Esophagus squamous epithelium (tissue), 5 donors: ENCODE results near the gene PPM1M. TPM values are rescaled to one million over a fixed set of nuclear protein-coding genes. Genes with fewer than 3 reads are reported as not detected.
A peak's percentile ranks its signal among the peaks of the same experiment; 100 is the strongest.

Source experiments
- DNase-seq: peaks from one replicate; lab custom pipeline; 2025; lab: John Stamatoyannopoulos, UW
- H3K27ac ChIP-seq, 4 donors: fragments of 200-600 bp; sonication (generic); one replicate each; pipeline ENCODE4 v1.5.1; 2016 to 2019; ENCODE audit warnings: mild to moderate bottlenecking in 1 of 4
- H3K27me3 ChIP-seq, 4 donors: fragments of 200-600 bp; sonication (generic); 1 replicate in 3 of 4; 2 replicates in 1 of 4; pipeline versions ENCODE4 v1.5.1 to v1.6.0; 2017 to 2021; ENCODE audit warnings: antibody characterized with exemption in 1 of 4
- H3K36me3 ChIP-seq, 3 donors: fragments of 200-600 bp; sonication (generic); one replicate each; pipeline ENCODE4 v1.5.1; 2016 to 2019
- H3K4me1 ChIP-seq, 3 donors: fragments of 200-600 bp; sonication (generic); one replicate each; pipeline ENCODE4 v1.5.1; 2017 to 2019
- H3K4me3 ChIP-seq, 4 donors: fragments of 200-600 bp; sonication (generic); 1 replicate in 3 of 4; 2 replicates in 1 of 4; pipeline ENCODE4 v1.5.1; 2016 to 2019; ENCODE audit warnings: mild to moderate bottlenecking in 2 of 4, moderate library complexity in 1 of 4
- H3K9me3 ChIP-seq, 3 donors: fragments of 200-600 bp; sonication (generic); one replicate each; pipeline ENCODE4 v1.5.1; 2016 to 2019
- POLR2A ChIP-seq, 4 donors: fragments of 450-650 bp; IDR thresholded peaks; one replicate each; pipeline ENCODE4 v1.6.1; 2017; ENCODE audit warnings: antibody characterized with exemption in 4 of 4, mild to moderate bottlenecking in 4 of 4, moderate library complexity in 3 of 4
- WGBS, 2 donors: methylation state at CpG; one replicate each; pipeline ENCODE4 v1.1.5; 2018; 5-methylcytosine and 5-hydroxymethylcytosine counted together
- intact Hi-C: fragments of 100-400 bp; cut with DNase I; formaldehyde crosslinking; loops from one replicate; pipeline ENCODE4 v1.15.0; 2022
- total RNA-seq, 4 donors: library from RNA; depleted of rRNA; stranded (reverse); fragments of >200 nt; gene quantifications; one replicate each; pipeline ENCODE4 v1.1.0, GENCODE V29; 2016
- TF ChIP-seq, protein P1 (sequence below), 6 experiments: fragments of 450-650 bp in 4 of 6; fragments of 200-600 bp in 2 of 6; sonication (generic) in 2 of 6; IDR thresholded peaks; one replicate each; pipeline ENCODE4 v1.5.1; 2016 to 2019; ENCODE audit warnings: antibody characterized with exemption in 6 of 6, mild to moderate bottlenecking in 4 of 6, moderate library complexity in 4 of 6
- donor health status: DM: yes; HTN: yes; CAD: no.

Gene PPM1M
- total RNA-seq, 4 donors from 2014 or later, result 3.2 to 25.6 (median 12.3) TPM

DNA sequence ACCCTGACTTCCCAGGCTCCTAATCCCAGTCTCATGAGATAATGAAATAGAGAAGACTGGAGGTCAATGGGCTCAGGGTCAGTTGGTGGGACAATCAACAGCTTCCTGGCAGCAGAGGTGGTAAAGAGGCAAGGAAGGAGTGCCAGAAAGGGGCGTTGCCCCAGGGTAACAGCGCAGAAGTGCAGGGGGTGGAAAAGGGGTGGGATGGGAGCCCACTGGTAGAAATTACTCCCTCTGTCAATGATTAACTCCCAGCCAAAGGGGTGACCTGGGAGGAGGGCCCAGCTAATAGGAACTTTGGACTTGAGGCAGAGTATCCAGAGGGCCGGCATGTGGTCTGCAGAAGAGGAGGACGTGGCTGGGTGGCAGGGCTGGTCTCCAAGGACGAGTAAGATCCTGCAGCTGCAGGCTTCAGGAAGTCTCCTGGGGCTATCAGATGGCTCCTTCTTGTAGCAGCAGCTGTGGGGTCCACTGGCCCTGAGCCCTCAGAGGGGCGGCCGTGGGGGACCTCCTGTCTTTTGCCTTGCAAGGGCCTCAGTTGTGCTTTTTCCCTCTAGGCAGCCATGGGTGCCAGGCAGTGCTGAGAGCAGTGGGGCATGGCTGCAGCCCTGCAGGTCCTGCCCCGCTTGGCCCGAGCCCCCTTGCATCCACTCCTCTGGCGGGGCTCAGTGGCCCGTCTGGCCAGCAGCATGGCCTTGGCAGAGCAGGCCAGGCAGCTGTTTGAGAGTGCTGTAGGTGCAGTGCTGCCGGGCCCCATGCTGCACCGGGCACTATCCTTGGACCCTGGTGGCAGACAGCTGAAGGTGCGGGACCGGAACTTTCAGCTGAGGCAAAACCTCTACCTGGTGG, 44.4 kb downstream of the PPM1M start:
- H3K27ac ChIP-seq, result no peak overlapping the region
- no peak overlapping the region for H3K4me3 ChIP-seq
- WGBS, 2 donors, result 86 to 90% methylated on average over 5 to 6 of the region's 15 CpGs
- no peaks in the 10 kb centered on the region for H3K27me3 ChIP-seq
- H3K4me1 ChIP-seq, result peaks cover 5 to 26% (median 15%) of the 10 kb centered on the region in 3 donors
- TF ChIP-seq POLR2A (IDR thresholded peaks at IDR 0.05), result no peak
- TF ChIP-seq, protein P1, sequence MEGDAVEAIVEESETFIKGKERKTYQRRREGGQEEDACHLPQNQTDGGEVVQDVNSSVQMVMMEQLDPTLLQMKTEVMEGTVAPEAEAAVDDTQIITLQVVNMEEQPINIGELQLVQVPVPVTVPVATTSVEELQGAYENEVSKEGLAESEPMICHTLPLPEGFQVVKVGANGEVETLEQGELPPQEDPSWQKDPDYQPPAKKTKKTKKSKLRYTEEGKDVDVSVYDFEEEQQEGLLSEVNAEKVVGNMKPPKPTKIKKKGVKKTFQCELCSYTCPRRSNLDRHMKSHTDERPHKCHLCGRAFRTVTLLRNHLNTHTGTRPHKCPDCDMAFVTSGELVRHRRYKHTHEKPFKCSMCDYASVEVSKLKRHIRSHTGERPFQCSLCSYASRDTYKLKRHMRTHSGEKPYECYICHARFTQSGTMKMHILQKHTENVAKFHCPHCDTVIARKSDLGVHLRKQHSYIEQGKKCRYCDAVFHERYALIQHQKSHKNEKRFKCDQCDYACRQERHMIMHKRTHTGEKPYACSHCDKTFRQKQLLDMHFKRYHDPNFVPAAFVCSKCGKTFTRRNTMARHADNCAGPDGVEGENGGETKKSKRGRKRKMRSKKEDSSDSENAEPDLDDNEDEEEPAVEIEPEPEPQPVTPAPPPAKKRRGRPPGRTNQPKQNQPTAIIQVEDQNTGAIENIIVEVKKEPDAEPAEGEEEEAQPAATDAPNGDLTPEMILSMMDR (IDR thresholded peaks at IDR 0.05), result no peak
- no peaks in the 10 kb centered on the region for H3K9me3 ChIP-seq
- no peak for DNase-seq
- intact Hi-C loops, result no loop called here
- H3K36me3 ChIP-seq, result peaks cover 0 to 50% (median 10%) of the 10 kb centered on the region in 3 donors

DNA sequence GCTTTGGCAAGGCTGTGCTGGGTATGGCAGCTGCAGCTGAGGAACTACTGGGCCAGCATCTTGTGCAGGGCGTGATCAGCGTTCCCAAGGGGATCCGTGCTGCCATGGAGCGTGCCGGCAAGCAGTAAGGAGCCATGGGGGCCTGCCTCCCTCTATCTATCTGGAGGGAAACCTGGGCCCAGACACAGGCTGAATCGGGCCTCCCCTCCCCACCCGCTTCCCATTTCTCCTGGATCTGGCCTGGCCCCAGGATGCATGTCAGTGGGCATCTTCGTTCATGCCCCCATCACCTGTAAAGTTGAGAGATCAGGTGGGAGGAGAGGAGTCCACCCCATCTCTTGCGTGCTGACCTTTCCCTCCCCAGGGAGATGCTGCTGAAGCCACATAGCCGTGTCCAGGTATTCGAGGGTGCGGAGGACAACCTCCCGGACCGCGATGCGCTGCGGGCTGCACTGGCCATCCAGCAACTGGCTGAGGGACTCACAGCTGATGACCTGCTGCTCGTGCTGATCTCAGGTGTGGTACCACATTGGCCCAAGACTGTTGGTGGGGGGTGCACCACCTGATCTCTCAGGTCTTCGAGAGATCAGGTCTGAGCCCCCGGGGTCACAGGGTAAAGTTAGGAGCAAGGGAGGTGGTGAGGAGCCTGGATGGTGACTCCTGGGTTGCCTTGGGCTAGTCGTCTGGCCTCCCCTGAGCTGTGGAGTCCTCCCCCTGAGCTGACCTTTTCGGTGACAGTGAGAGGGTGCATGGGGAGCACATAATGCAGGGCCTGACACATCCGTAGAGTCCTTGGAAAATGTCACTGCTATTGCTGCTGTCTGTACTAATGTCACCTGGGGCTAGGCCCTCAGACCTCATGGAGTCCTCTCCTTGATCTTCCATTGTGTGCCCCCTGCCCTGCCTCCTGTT, 45.3 kb downstream of the PPM1M start:
- Histone ChIP-seq H3K4me1 (peaks cover 5 to 26% (median 15%) of the 10 kb centered on the region in 3 donors), H3K36me3 (peaks cover 0 to 56% (median 10%) of the 10 kb centered on the region in 3 donors), H3K4me3 (no peak overlapping the region), H3K27me3 (no peaks in the 10 kb centered on the region), H3K27ac (no peak overlapping the region), H3K9me3 (no peaks in the 10 kb centered on the region)
- no peak for DNase-seq
- intact Hi-C loops, result no loop called here
- TF ChIP-seq POLR2A (IDR thresholded peaks at IDR 0.05), result no peak
- TF ChIP-seq, protein P1 (IDR thresholded peaks at IDR 0.05), result no peak
- 86 to 90% methylated on average over 10 to 14 of the region's 23 CpGs for WGBS, 2 donors

DNA sequence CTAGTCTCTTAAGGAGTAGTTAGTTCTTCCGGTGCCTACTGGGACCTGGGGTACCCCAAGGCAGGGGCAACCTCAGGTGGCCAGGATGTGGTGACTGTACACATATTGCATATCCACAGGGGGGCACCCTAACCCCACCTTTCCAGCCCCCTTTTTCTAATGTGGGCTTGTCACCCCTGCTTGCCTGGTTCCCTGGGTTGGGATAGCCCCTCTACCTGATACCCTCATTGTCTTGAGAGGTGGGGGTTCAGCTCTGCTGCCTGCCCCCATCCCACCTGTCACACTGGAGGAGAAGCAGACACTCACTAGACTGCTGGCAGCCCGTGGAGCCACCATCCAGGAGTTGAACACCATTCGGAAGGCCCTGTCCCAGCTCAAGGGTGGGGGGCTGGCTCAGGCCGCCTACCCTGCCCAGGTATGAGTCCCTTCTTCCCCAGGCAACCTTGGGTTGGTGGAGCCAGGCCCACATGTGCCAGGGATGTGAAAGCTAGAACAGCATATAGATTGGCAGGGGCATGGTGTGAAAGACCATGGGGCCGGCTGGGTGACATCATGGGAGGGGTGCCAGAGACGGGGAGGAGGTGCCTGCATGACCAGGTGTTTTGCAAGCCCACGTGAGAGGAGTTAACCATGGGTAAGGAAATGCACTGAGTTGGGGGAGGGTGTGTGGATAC, 46.1 kb downstream of the PPM1M start:
- no peaks in the 10 kb centered on the region for H3K27me3 ChIP-seq
- TF ChIP-seq, protein P1 (IDR thresholded peaks at IDR 0.05), result peak in 5 of 6 experiments; percentile 10 to 43 (median 32)
- TF ChIP-seq POLR2A (IDR thresholded peaks at IDR 0.05), result no peak
- 50 to 65% methylated on average over 4 of the region's 7 CpGs for WGBS, 2 donors
- H3K27ac ChIP-seq, result no peak overlapping the region
- DNase-seq, result no peak
- intact Hi-C loops, result no loop called here
- H3K9me3 ChIP-seq, result no peaks in the 10 kb centered on the region
- H3K4me3 ChIP-seq, result no peak overlapping the region
- peaks cover 5 to 23% (median 13%) of the 10 kb centered on the region in 3 donors for H3K4me1 ChIP-seq
- peaks cover 0 to 56% (median 10%) of the 10 kb centered on the region in 3 donors for H3K36me3 ChIP-seq

DNA sequence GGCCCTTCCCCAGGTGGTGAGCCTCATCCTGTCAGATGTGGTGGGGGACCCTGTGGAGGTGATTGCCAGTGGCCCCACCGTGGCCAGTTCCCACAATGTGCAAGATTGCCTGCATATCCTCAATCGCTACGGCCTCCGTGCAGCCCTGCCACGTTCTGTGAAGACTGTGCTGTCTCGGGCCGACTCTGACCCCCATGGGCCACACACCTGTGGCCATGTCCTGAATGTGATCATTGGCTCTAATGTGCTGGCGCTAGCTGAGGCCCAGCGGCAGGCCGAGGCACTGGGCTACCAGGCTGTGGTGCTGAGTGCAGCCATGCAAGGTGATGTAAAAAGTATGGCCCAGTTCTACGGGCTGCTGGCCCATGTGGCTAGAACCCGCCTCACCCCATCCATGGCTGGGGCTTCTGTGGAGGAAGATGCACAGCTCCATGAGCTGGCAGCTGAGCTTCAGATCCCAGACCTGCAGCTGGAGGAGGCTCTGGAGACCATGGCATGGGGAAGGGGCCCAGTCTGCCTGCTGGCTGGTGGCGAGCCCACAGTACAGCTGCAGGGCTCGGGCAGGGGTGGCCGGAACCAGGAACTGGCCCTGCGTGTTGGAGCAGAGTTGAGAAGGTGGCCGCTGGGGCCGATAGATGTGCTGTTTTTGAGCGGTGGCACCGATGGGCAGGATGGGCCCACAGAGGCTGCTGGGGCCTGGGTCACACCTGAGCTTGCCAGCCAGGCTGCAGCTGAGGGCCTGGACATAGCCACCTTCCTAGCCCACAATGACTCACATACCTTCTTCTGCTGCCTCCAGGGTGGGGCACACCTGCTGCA, 46.9 kb downstream of the PPM1M start:
- Histone ChIP-seq H3K27ac (no peak overlapping the region), H3K27me3 (no peaks in the 10 kb centered on the region), H3K4me3 (no peak overlapping the region), H3K4me1 (peaks cover 0 to 15% (median 9%) of the 10 kb centered on the region in 3 donors), H3K9me3 (no peaks in the 10 kb centered on the region), H3K36me3 (peaks cover 0 to 56% (median 10%) of the 10 kb centered on the region in 3 donors)
- no peak for DNase-seq
- intact Hi-C loops, result no loop called here
- WGBS, 2 donors, result 90 to 95% methylated on average over 3 to 13 of the region's 20 CpGs
- TF ChIP-seq, protein P1 (IDR thresholded peaks at IDR 0.05), result no peak
- TF ChIP-seq POLR2A (IDR thresholded peaks at IDR 0.05), result no peak
